Right renal pelvis (tissue), 4 donors: ENCODE results near the gene LILRB5. TPM values are rescaled to one million over a fixed set of nuclear protein-coding genes. Genes with fewer than 3 reads are reported as not detected.
"Not testable (repeated sequence)": the region's sequence is repeated elsewhere in the genome, so short reads cannot be mapped to it uniquely, and the experiment has no call there.

Source experiments
- DNase-seq, 4 donors: peaks; one replicate each; pipeline ENCODE4 v3.0.0-alpha.2; 2013; ENCODE audit warnings: low read depth in 4 of 4, low spot score in 3 of 4, missing footprints in 1 of 4
- polyA plus RNA-seq, 4 donors: library from polyadenylated mRNA; unstranded; fragments of 120-200 nt; gene quantifications; one replicate each; pipeline ENCODE4 v1.2.1, GENCODE V29; 2013; ENCODE audit not compliant: insufficient read length in 4 of 4

LILRB5 gene
- polyA plus RNA-seq = 1 to 10 TPM; 1.9 to 2.6 (median 2.1) TPM

DNA sequence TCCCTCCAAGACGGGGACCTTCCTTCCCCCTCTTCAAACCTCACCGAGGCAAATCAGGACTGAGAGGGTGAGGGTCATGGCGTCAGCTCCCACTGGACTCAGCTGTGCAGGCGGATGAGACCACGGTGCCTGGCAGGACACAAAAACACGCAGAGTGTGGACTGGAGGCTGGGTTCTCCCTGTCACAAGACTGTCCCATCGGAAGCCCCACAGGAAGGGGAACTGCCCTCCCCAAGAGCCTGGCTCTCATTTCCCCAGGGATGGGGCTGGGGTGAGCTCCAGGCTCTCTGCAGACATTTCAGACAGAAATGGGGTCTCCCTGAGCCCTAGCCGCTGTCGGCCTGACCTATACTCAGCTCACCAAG is at the start of gene LILRB5:
LILRB5 (minus strand) TSS at position 158 of the 365 bp plus-strand sequence; CDS start at position 78, 80 bp downstream.
- no peak for DNase-seq

GRCh38 chr19:54305141-54305540 is 48.1 kb upstream of the LILRB5 start:
- no peak for DNase-seq

DNA sequence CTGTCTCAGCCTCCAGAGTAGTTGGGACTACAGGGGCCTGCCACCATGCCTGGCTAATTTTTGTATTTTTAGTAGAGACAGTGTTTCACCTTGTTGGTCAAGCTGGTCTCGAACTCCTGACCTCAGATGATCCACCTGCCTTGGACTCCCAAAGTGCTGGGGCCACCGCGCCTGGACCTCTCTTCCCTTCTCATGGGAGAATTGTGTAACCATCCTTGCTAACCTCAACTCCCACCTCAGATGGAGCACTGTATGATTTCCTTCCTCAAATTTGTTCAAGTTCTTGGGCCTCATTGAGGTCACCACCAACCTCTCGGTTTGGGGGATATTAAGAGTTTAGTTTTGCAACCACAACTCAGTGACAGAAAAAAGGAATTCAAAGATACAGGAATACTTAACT is 45.2 kb upstream of the LILRB5 start:
- DNase-seq = no peak

- DNase-seq = no peak
Measured at GRCh38 chr19:54299515-54299914, 42.4 kb upstream of the LILRB5 start.

GRCh38 chr19:54299126-54299498 is 42.0 kb upstream of the LILRB5 start:
- DNase-seq = no peak

GRCh38 chr19:54298357-54299125 is 41.5 kb upstream of the LILRB5 start:
- DNase-seq = no peak

GRCh38 chr19:54297759-54298305 is 40.8 kb upstream of the LILRB5 start:
- DNase-seq = no peak

GRCh38 chr19:54294539-54294938 is 37.5 kb upstream of the LILRB5 start:
- DNase-seq = no peak

DNA sequence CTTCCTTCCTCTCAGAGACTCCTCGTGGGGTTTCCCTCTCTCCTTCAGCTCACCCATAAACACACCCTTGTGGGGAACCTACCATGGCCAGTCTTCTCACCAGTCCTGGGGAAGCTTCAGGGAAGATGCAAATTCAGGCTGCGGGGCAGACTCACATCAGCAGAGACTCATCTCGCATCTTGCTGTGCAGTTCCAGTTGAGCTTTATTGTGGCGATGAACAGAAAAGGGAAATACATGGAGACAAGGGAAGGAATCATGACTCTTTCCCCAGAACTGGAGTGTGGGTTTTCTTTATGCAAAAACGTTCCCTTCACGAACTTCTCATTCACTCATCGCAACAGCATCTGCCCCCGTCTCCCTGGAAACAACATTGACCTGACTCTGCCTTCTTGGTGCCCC is 32.1 kb upstream of the LILRB5 start:
- DNase-seq = not testable (repeated sequence)

DNA sequence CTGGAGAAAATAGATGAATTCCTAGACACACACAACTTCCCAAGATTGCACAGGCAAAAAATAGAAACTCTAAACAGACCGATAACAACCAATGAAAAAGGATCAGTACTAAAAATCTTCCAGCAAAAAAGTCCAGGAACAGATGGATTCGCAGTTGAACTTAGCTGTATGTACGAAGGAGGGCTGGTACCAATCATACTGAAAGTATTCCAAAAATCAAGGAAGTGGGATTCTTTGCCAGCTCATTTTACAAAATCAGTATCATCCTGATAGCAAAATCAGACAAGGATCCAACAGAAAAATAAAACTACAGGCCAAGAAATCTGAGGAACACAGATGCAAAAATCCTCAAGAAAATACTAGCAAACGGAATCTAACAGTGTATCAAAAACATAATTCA is 30.4 kb upstream of the LILRB5 start:
- no peak for DNase-seq

DNA sequence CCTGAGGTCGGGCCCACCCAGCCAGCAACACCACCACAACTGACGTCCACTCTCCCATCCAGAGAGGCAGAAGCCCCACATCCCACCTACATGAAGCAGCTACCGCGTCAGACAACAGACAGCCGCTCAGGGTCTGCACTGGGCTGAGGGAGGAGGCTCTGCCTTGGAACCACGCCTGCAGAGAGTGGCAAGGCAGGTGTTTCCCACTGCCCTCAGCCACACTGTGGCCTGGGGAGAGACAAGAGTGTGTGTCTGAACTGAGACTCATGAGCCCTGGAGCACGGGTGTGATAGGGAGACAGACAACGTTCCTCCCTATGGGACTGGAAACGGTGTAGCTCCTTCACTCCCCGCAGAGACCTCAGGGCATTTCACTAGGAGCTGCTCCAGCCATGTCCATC is 29.2 kb upstream of the LILRB5 start:
- not testable (repeated sequence) for DNase-seq

GRCh38 chr19:54285427-54286056 is 28.5 kb upstream of the LILRB5 start:
- not testable (repeated sequence) for DNase-seq

- DNase-seq = no peak
Measured at GRCh38 chr19:54282686-54283470, 25.8 kb upstream of the LILRB5 start.

DNA sequence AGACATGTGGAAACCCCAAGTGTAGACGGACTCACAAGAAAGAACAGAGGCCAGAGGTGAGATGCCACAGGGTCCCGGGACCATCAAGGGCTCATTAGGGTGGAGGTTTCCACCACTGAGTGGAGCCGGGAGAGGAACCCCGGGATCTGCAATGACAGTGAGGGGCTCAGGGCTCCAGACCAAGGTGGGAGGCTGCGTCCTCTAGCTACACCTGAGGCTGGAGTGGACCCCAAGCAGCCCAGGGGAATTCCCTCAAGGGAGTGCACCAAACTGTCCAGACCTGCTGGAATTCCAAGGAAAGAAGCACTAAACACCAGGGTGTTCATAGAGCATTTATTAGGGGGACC is 24.6 kb upstream of the LILRB5 start:
- DNase-seq = not testable (repeated sequence)

GRCh38 chr19:54281007-54281728 is 24.1 kb upstream of the LILRB5 start, which contains the start of gene LILRB2:
TSS of gene LILRB2 (minus strand) at chr19:54281110. CDS start at chr19:54280496, 614 bp downstream.
- DNase-seq = no peak

- not testable (repeated sequence) for DNase-seq
Measured at GRCh38 chr19:54280441-54280840, 23.4 kb upstream of the LILRB5 start.

DNA sequence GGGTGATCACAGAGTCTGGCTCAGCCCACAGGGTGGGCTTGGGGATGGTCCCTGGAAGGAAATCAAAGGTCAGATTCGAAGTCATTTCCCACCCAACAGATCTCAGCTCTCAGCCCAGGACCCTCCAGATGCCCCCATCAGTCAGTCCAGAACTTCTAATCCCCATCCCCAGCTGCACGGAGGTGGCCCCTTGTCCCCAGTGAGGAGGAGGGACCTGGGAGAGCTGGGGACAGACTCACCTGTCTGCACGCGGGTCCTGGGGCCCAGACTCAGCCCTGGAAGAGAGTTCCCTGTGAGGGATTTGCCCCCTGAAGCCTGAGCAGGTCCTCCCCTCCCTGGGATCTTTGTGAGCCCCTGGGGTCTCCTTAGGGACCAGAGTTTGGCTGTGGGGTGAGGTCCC is 23.0 kb upstream of the LILRB5 start:
- not testable (repeated sequence) for DNase-seq

- no peak for DNase-seq
Measured at GRCh38 chr19:54279406-54279962, 22.4 kb upstream of the LILRB5 start.

- not testable (repeated sequence) for DNase-seq
Measured at GRCh38 chr19:54278571-54279195, 21.6 kb upstream of the LILRB5 start.

DNA sequence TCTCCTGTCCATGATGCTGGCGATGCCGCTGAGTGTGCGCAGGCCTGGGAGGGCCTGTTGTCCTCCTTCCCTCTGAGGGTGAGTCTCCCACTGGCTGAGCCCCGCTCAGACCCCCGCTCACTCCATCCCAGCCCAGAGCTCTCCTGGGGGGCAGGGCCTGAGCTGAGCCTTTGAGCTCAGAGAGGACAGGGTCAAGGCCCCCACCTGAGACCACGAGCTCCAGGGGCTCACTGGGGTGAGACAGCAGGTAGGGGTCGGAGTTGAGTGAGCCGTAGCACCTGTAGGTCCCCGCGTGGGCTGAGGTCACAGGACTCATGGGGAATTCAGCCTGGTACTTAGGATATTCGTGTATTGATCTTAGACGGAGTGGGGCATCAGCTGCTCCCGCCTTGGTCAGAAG is 21.0 kb upstream of the LILRB5 start:
- DNase-seq = not testable (repeated sequence)
